HG03097 (cell line): Measurements from ENCODE around the gene GCNT3.

Experiments used
- ATAC-seq: cut with Tn5 transposase; IDR thresholded peaks from one replicate; pipeline ENCODE4 v1.9.1; 2021; ENCODE audit not compliant: unreplicated experiment, low FRiP score

The GCNT3 gene

GRCh38 chr15:59611276-59612260 is at the start of gene GCNT3:
TSS of gene GCNT3 (plus strand) at chr15:59611783. CDS start at chr15:59618239, 6,456 bp downstream.
- no peak for ATAC-seq

- no peak for ATAC-seq
These were observed 49.0 kb upstream of the GCNT3 start for GRCh38 chr15:59562448-59563186.

- no peak for ATAC-seq
These were observed 46.3 kb upstream of the GCNT3 start for GRCh38 chr15:59565299-59565698.

GRCh38 chr15:59567324-59567723 is 44.3 kb upstream of the GCNT3 start:
- ATAC-seq: no peak

GRCh38 chr15:59569477-59569876 is 42.1 kb upstream of the GCNT3 start:
- no peak for ATAC-seq

GRCh38 chr15:59570315-59570714 is 41.3 kb upstream of the GCNT3 start:
- no peak for ATAC-seq

GRCh38 chr15:59571606-59572005 is 40.0 kb upstream of the GCNT3 start:
- no peak for ATAC-seq

- ATAC-seq: no peak
These were observed 28.5 kb upstream of the GCNT3 start for GRCh38 chr15:59583088-59583487.

GRCh38 chr15:59587085-59587826 is 24.3 kb upstream of the GCNT3 start:
- no peak for ATAC-seq

- no peak for ATAC-seq
These were observed 21.6 kb upstream of the GCNT3 start for GRCh38 chr15:59590027-59590426.

GRCh38 chr15:59591356-59591755 is 20.2 kb upstream of the GCNT3 start:
- no peak for ATAC-seq

GRCh38 chr15:59594493-59594942 is 17.1 kb upstream of the GCNT3 start:
- no peak for ATAC-seq

- ATAC-seq: no peak
These were observed 16.6 kb upstream of the GCNT3 start for GRCh38 chr15:59594991-59595390.

- ATAC-seq: no peak
These were observed 16.1 kb upstream of the GCNT3 start for GRCh38 chr15:59595434-59595915.

- no peak for ATAC-seq
These were observed 14.9 kb upstream of the GCNT3 start for GRCh38 chr15:59596640-59597039.

- ATAC-seq: no peak
These were observed 13.1 kb upstream of the GCNT3 start for GRCh38 chr15:59598461-59598860.

- no peak for ATAC-seq
These were observed 5.6 kb upstream of the GCNT3 start for GRCh38 chr15:59605994-59606393.

GRCh38 chr15:59609730-59610712 is 1.6 kb upstream of the GCNT3 start:
- no peak for ATAC-seq

- no peak for ATAC-seq
These were observed 2.6 kb downstream of the GCNT3 start for GRCh38 chr15:59614153-59614552.
